NCI-H2107 (cell line): ENCODE measurements around the gene CCR5AS.
"Not testable (repeated sequence)": the region's sequence is repeated elsewhere in the genome, so short reads cannot be mapped to it uniquely, and the experiment has no call there.

ENCODE experiments used
- DNase-seq: peaks from one replicate; lab custom pipeline; 2025; lab: John Stamatoyannopoulos, UW

Gene CCR5AS

GRCh38 chr3:46429250-46429649, 22.4 kb upstream of the CCR5AS start:
- DNase-seq, result no peak

- no peak for DNase-seq
These were observed 21.3 kb upstream of the CCR5AS start for GRCh38 chr3:46427916-46428833.

GRCh38 chr3:46427404-46427803, 20.5 kb upstream of the CCR5AS start:
- DNase-seq, result not testable (repeated sequence)

GRCh38 chr3:46426476-46426875, 19.6 kb upstream of the CCR5AS start:
- DNase-seq, result not testable (repeated sequence)

GRCh38 chr3:46423588-46423987, 16.7 kb upstream of the CCR5AS start:
- DNase-seq, result peak; percentile 22

- no peak for DNase-seq
These were observed 15.8 kb upstream of the CCR5AS start for GRCh38 chr3:46422617-46423016.

- DNase-seq, result no peak
These were observed 14.1 kb upstream of the CCR5AS start for GRCh38 chr3:46420931-46421330.

GRCh38 chr3:46419816-46420215, 12.9 kb upstream of the CCR5AS start:
- no peak for DNase-seq

- no peak for DNase-seq
These were observed 11.2 kb upstream of the CCR5AS start for GRCh38 chr3:46417841-46418611.

GRCh38 chr3:46416811-46417510, 10.1 kb upstream of the CCR5AS start:
- DNase-seq, result no peak

- DNase-seq, result no peak
These were observed 9.4 kb upstream of the CCR5AS start for GRCh38 chr3:46416125-46416810.

GRCh38 chr3:46414739-46415138, 7.9 kb upstream of the CCR5AS start:
- no peak for DNase-seq

- no peak for DNase-seq
These were observed 7.1 kb upstream of the CCR5AS start for GRCh38 chr3:46413951-46414350.

- no peak for DNase-seq
These were observed 6.0 kb upstream of the CCR5AS start for GRCh38 chr3:46412786-46413298.

- DNase-seq, result no peak
These were observed 4.4 kb upstream of the CCR5AS start for GRCh38 chr3:46411271-46411670.

- DNase-seq, result no peak
These were observed 3.8 kb upstream of the CCR5AS start for GRCh38 chr3:46410669-46411068.

GRCh38 chr3:46409739-46410489, 3.0 kb upstream of the CCR5AS start:
- DNase-seq, result no peak

GRCh38 chr3:46408853-46409252, 2.0 kb upstream of the CCR5AS start:
- no peak for DNase-seq

GRCh38 chr3:46407970-46408369, 1.1 kb upstream of the CCR5AS start:
- DNase-seq, result no peak

- DNase-seq, result no peak
These were observed 451 bp downstream of the CCR5AS start for GRCh38 chr3:46406443-46406787.
